Astrocyte (in vitro differentiated cells and primary cell): ENCODE results near the gene PTPA. TPM values are rescaled to one million over a fixed set of nuclear protein-coding genes. Genes with fewer than 3 reads are reported as not detected.

Experiments
- DNase-seq: peaks from one replicate; pipeline ENCODE4 v3.0.0-alpha.2; 2010; ENCODE audit warnings: low read depth
- FAIRE-seq: peaks from 2 replicates; lab custom pipeline; 2011; peaks lifted over from hg19 to GRCh38; lab: Jason Lieb, UNC
- H2AFZ ChIP-seq: 2 replicates; pipeline ENCODE4 v1.6.0; 2012; ENCODE audit warnings: low read depth, low read length, inconsistent platforms
- H3K27ac ChIP-seq: 2 replicates; pipeline ENCODE4 v1.5.1; 2011; ENCODE audit warnings: low read depth, low read length, inconsistent platforms
- H3K27me3 ChIP-seq: 2 replicates; pipeline ENCODE4 v1.6.0; 2011; ENCODE audit warnings: low read length, inconsistent platforms; ENCODE audit not compliant: insufficient read depth
- H3K36me3 ChIP-seq: 2 replicates; pipeline ENCODE4 v1.5.1; 2011; ENCODE audit warnings: low read length, inconsistent platforms; ENCODE audit not compliant: insufficient read depth
- H3K4me1 ChIP-seq: 2 replicates; pipeline ENCODE4 v1.5.1; 2011; ENCODE audit warnings: low read length, inconsistent platforms; ENCODE audit not compliant: insufficient read depth
- H3K4me2 ChIP-seq: 2 replicates; pipeline ENCODE4 v1.6.0; 2012; ENCODE audit warnings: low read length, inconsistent platforms
- H3K4me3 ChIP-seq: 2 replicates; pipeline ENCODE4 v1.5.1; 2011; ENCODE audit warnings: low read depth, mild to moderate bottlenecking, low read length, inconsistent platforms; ENCODE audit not compliant: insufficient read depth
- H3K79me2 ChIP-seq: 2 replicates; pipeline ENCODE4 v1.6.0; 2012; ENCODE audit warnings: mild to moderate bottlenecking, low read length, inconsistent platforms; ENCODE audit not compliant: insufficient read depth
- H3K9ac ChIP-seq: 2 replicates; pipeline ENCODE4 v1.6.0; 2012; ENCODE audit warnings: mild to moderate bottlenecking, low read length, inconsistent platforms
- H3K9me3 ChIP-seq: 2 replicates; pipeline ENCODE4 v1.5.1; 2012; ENCODE audit warnings: low read depth, mild to moderate bottlenecking, low read length, inconsistent platforms; ENCODE audit not compliant: insufficient read depth
- H4K20me1 ChIP-seq: 2 replicates; pipeline ENCODE4 v1.6.0; 2012; ENCODE audit warnings: low read length, inconsistent platforms; ENCODE audit not compliant: insufficient read depth
- H3K27ac Mint-ChIP-seq: one replicate; pipeline ENCODE4 v1.8.0; 2021; ENCODE audit warnings: mild to moderate bottlenecking, mixed read lengths; ENCODE audit not compliant: unreplicated experiment
- H3K27me3 Mint-ChIP-seq: one replicate; pipeline ENCODE4 v1.8.0; 2021; ENCODE audit warnings: low read depth, mixed read lengths; ENCODE audit not compliant: unreplicated experiment
- H3K36me3 Mint-ChIP-seq: one replicate; pipeline ENCODE4 v1.8.0; 2021; ENCODE audit warnings: low read depth, mixed read lengths; ENCODE audit not compliant: unreplicated experiment
- H3K4me1 Mint-ChIP-seq: one replicate; pipeline ENCODE4 v1.8.0; 2021; ENCODE audit warnings: low read depth, mixed read lengths; ENCODE audit not compliant: unreplicated experiment
- H3K4me3 Mint-ChIP-seq: one replicate; pipeline ENCODE4 v1.8.0; 2021; ENCODE audit warnings: mild to moderate bottlenecking, moderate library complexity, mixed read lengths; ENCODE audit not compliant: unreplicated experiment
- H3K9me3 Mint-ChIP-seq: one replicate; pipeline ENCODE4 v1.8.0; 2021; ENCODE audit warnings: mild to moderate bottlenecking, mixed read lengths; ENCODE audit not compliant: unreplicated experiment
- EZH2 ChIP-seq: IDR thresholded peaks from 2 replicates; pipeline ENCODE4 v1.6.1; 2012; ENCODE audit warnings: mild to moderate bottlenecking, low read length, inconsistent platforms; ENCODE audit not compliant: insufficient read depth
- total RNA-seq: library from RNA; stranded (reverse); gene quantifications from 2 replicates; pipeline ENCODE4 v1.2.1, GENCODE V29; 2021
- TF ChIP-seq, protein P1 (sequence below): IDR thresholded peaks from 2 replicates; pipeline ENCODE4 v1.5.1; 2011; ENCODE audit warnings: low read depth, mild to moderate bottlenecking, inconsistent platforms, low read length, moderate library complexity; ENCODE audit not compliant: insufficient read depth

The PTPA gene
- total RNA-seq, 1 donor from 2014 or later: 122 TPM

DNA sequence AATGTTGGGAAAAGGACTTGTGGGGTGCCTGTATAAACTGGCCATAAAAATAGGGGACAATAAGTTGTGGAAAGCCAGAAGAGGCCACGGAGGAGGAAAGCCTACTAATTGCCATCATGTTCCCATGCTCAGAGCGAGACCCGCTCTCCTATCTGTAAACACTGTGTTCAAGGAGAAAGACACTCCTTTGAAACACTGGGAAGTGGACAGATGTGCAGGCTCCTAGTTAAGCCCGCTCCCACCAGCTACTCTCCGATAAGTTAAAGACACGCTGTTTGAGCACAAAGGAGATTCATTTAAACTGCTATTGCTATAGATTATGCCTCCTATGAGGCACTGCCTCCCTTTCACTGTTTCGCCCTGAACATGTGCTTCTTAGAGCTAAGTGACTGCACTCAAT is 9.9 kb upstream of the PTPA start:
- H3K4me2 ChIP-seq: no peak overlapping the region
- TF ChIP-seq EZH2: no peak
- TF ChIP-seq, protein P1, sequence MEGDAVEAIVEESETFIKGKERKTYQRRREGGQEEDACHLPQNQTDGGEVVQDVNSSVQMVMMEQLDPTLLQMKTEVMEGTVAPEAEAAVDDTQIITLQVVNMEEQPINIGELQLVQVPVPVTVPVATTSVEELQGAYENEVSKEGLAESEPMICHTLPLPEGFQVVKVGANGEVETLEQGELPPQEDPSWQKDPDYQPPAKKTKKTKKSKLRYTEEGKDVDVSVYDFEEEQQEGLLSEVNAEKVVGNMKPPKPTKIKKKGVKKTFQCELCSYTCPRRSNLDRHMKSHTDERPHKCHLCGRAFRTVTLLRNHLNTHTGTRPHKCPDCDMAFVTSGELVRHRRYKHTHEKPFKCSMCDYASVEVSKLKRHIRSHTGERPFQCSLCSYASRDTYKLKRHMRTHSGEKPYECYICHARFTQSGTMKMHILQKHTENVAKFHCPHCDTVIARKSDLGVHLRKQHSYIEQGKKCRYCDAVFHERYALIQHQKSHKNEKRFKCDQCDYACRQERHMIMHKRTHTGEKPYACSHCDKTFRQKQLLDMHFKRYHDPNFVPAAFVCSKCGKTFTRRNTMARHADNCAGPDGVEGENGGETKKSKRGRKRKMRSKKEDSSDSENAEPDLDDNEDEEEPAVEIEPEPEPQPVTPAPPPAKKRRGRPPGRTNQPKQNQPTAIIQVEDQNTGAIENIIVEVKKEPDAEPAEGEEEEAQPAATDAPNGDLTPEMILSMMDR: no peak

DNA sequence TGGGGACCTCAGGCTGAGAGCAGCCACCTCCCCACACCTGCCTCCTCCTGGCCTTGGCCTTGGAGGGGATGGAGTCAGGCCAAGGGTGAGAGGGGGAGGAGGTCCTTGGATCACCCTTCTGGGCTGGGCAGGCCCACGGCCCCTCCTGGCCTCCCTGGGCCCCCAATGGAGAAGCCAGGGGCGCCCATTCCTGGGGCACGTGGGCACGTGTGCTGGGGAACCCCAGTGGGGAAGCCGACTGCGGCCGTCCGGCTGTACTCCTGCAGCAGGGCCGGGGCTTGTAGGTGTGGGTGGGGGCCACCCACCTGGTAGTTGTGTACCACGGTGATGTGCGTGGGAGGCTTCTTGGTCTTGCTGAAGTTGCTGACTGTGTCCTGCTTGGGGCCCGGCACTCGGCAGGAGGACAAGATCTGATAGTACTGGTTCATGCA is 9.1 kb upstream of the PTPA start:
- Histone ChIP-seq H2AFZ (no peak overlapping the region), H3K9ac (no peak overlapping the region), H3K27me3 (no peaks in the 10 kb centered on the region), H3K9me3 (no peaks in the 10 kb centered on the region), H3K27ac (no peak overlapping the region), H3K79me2 (no peaks in the 10 kb centered on the region), H3K4me1 (no peaks in the 10 kb centered on the region), H4K20me1 (no peaks in the 10 kb centered on the region), H3K4me3 (no peak overlapping the region), H3K36me3 (no peaks in the 10 kb centered on the region), H3K4me2 (no peak overlapping the region)
- DNase-seq (no peak), FAIRE-seq (no peak)
- peaks cover 5% of the 10 kb centered on the region for H3K27me3 Mint-ChIP-seq
- TF ChIP-seq, protein P1: no peak
- TF ChIP-seq EZH2: no peak
- no peaks in the 10 kb centered on the region for H3K4me1 Mint-ChIP-seq
- no peaks in the 10 kb centered on the region for H3K9me3 Mint-ChIP-seq
- no peak overlapping the region for H3K4me3 Mint-ChIP-seq
- H3K27ac Mint-ChIP-seq: no peak overlapping the region
- H3K36me3 Mint-ChIP-seq: peaks cover 17% of the 10 kb centered on the region

More for the DNA sequence above, 9.9 kb upstream of the PTPA start:
- FAIRE-seq (no peak), DNase-seq (no peak)
- no peak overlapping the region for H3K9ac ChIP-seq
- no peak overlapping the region for H3K27ac Mint-ChIP-seq
- H3K36me3 ChIP-seq: no peaks in the 10 kb centered on the region
- no peaks in the 10 kb centered on the region for H3K9me3 ChIP-seq
- no peak overlapping the region for H2AFZ ChIP-seq
- no peaks in the 10 kb centered on the region for H3K27me3 ChIP-seq
- H3K9me3 Mint-ChIP-seq: no peaks in the 10 kb centered on the region
- no peak overlapping the region for H3K27ac ChIP-seq
- no peaks in the 10 kb centered on the region for H3K79me2 ChIP-seq
- peaks cover 5% of the 10 kb centered on the region for H3K27me3 Mint-ChIP-seq
- no peaks in the 10 kb centered on the region for H4K20me1 ChIP-seq
- H3K4me1 ChIP-seq: no peaks in the 10 kb centered on the region
- H3K4me3 ChIP-seq: no peak overlapping the region
- H3K4me1 Mint-ChIP-seq: no peaks in the 10 kb centered on the region
- H3K36me3 Mint-ChIP-seq: peaks cover 15% of the 10 kb centered on the region
- H3K4me3 Mint-ChIP-seq: no peak overlapping the region

DNA sequence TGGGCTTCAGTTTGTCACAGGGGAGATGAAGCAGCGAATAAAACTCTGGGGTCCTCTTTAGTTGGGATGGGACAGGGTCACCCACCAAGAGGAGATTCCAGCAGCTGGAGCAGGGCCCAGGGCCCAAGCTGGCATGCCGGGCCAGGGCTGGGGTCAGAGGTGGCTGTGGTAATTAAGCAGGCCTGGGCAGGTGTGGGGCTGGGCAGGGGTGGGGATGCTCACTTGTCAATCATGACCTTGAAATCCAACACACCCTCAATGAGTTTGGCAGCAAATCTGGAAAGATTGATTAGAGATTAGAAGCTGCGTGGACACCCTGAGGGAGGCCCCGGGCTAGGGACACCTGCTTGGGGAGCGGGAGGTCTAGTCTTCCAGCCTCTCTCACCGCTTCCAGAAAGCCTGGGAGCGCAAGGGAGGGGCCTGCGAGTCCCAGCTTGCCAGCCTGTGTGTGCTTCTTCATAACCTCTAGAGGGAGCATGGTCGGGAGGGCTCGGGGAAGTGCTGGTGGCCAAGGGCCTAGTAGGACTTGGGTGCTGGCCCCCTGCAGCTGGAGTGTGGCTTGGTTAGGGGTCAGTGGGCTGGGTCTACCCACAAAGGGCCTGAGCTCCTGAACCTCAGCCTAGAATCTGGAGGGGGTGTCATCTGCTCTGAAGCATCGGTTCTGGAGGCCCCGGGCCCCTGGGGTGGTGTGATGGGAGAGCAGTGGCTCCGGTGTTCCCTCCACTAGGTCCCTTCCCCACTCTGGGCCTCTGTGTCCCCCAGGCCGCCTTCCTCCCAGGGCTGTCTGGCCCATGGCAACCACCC is 8.2 kb upstream of the PTPA start:
- Mint-ChIP-seq H3K4me3 (no peak overlapping the region), H3K27ac (no peak overlapping the region), H3K9me3 (no peaks in the 10 kb centered on the region), H3K4me1 (no peaks in the 10 kb centered on the region), H3K27me3 (peaks cover 5% of the 10 kb centered on the region), H3K36me3 (peaks cover 17% of the 10 kb centered on the region)
- H3K9me3 ChIP-seq: no peaks in the 10 kb centered on the region
- H3K4me1 ChIP-seq: no peaks in the 10 kb centered on the region
- H3K27me3 ChIP-seq: no peaks in the 10 kb centered on the region
- no peak overlapping the region for H2AFZ ChIP-seq
- no peaks in the 10 kb centered on the region for H3K79me2 ChIP-seq
- peaks cover 7% of the 10 kb centered on the region for H4K20me1 ChIP-seq
- H3K4me3 ChIP-seq: no peak overlapping the region
- peaks cover 3% of the 10 kb centered on the region for H3K36me3 ChIP-seq
- DNase-seq (no peak), FAIRE-seq (no peak)
- no peak overlapping the region for H3K9ac ChIP-seq
- TF ChIP-seq, protein P1: peak; percentile 41
- no peak for TF ChIP-seq EZH2
- H3K4me2 ChIP-seq: no peak overlapping the region
- no peak overlapping the region for H3K27ac ChIP-seq
